H1 (cell line): ENCODE results near the gene CCDC117. TPM values are rescaled to one million over a fixed set of nuclear protein-coding genes. Genes with fewer than 3 reads are reported as not detected.

Experiments used
- CEBPB ChIP-seq: IDR thresholded peaks from 2 replicates; pipeline ENCODE4 v1.6.1; 2012; ENCODE audit warnings: low read depth, low read length
- HDAC2 ChIP-seq, 2 experiments: fragments of 300-600 bp in 1 of 2; sonication (generic) in 1 of 2; IDR thresholded peaks; 2 replicates each; pipeline ENCODE4 v1.6.1; 2011 to 2012; ENCODE audit warnings: low read depth in 2 of 2, low read length in 2 of 2, mild to moderate bottlenecking in 2 of 2, moderate library complexity in 2 of 2, borderline replicate concordance in 1 of 2, inconsistent platforms in 1 of 2
- SIN3A ChIP-seq, 2 experiments: IDR thresholded peaks in 1 of 2; conservative IDR thresholded peaks in 1 of 2; 2 replicates each; pipeline ENCODE4 v1.6.1; 2011 to 2012; ENCODE audit warnings: low read length in 2 of 2, improper control_type of control experiment in 1 of 2, low read depth in 1 of 2, mild to moderate bottlenecking in 1 of 2
- polyA plus RNA-seq, 7 experiments: library from polyadenylated mRNA; depleted of rRNA in 3 of 7; stranded (reverse) in 5 of 7; unstranded in 2 of 7; fragments of >200 nt in 5 of 7; fragments of 200-250 nt in 2 of 7; gene quantifications; 1 replicate in 5 of 7; 2 replicates in 1 of 7; 4 replicates in 1 of 7; pipeline versions ENCODE4 v1.2.1 to v1.2.3, GENCODE V29; 2011 to 2013; ENCODE audit warnings: missing spikeins in 2 of 7, mixed read lengths in 2 of 7
- total RNA-seq: library from RNA; stranded (reverse); fragmentation: NEBNext Ultra II Directional; extraction: Animal tissue kit (Norgen Biotek cat#: 25700); gene quantifications from 2 replicates; pipeline ENCODE4 v1.2.1, GENCODE V29; 2021

The CCDC117 gene
- total and polyA plus RNA-seq, 2 of the 8 experiments (the other 6 are each of a cell fraction or from before 2014, with no cell fraction given) = 9.1 to 43.1 TPM

DNA sequence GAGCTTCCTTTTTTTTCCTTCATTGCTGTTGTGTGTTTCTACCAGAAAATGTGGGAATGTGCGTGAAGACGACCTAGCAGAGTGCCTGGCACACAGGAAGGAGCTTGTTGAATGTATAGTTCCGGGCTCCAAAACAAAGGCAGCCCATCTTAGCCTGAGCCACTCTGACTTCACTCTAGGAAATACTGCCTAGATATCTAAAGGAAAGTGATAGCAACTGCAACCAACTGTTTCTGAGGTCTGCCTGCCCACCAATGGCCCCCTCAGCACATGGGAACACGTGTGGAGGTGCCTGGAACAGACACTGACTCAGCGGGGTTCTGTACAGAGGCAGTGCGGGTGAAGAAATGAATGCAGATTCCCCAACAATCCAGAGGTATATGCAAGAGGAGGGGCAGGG is 42.6 kb downstream of the CCDC117 start (continued):
- TF ChIP-seq SIN3A (conservative IDR thresholded peaks at IDR 0.05 in 1 of 2, IDR thresholded peaks at IDR 0.05 in 1 of 2; ENCODE audit: low read depth in 1 of 2, low read length in 2 of 2) = no peak
- no peak for TF ChIP-seq HDAC2 (IDR thresholded peaks at IDR 0.05; ENCODE audit: borderline replicate concordance in 1 of 2, low read depth in 2 of 2, low read length in 2 of 2)
- TF ChIP-seq CEBPB = no peak
